PC-9 (cell line): ENCODE data around the gene TAF3.

Experiments used
- CTCF ChIP-seq: fragments of 200-600 bp; sonication (generic); conservative IDR thresholded peaks from 2 replicates; pipeline ENCODE4 v1.6.1; 2017; ENCODE audit warnings: mixed run types, antibody characterized with exemption, mild to moderate bottlenecking, moderate library complexity
- EZH2 ChIP-seq: fragments of 200-600 bp; sonication (generic); IDR thresholded peaks from 2 replicates; pipeline ENCODE4 v1.8.0; 2017; ENCODE audit warnings: antibody characterized with exemption, low read depth

DNA sequence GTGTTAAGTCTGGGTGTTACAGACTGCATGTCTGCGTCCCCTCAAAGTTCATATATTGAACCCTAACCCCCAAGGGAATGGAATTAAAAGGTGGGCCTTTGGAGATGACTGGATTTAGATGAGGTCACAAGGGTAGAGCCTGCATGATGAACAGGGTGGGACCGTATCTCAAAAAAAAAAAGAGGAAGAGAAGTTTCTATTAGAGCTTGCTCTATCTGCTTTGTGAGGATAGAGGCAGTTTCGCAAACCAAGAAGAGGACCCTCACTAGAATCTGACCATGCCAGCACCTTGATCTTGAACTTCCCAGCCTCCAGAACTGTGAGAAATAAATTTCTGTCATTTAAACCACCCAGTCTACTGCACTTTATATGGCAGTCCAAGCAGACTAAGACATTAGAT lies 31.9 kb upstream of the TAF3 start:
- TF ChIP-seq CTCF (no peak), EZH2 (no peak)
